Ureter (tissue), 1 donor: ENCODE measurements around the gene SSX2. TPM values are rescaled to one million over a fixed set of nuclear protein-coding genes. Genes with fewer than 3 reads are reported as not detected.
"Not testable (repeated sequence)": the region's sequence is repeated elsewhere in the genome, so short reads cannot be mapped to it uniquely, and the experiment has no call there.

Experiments used
- DNase-seq: peaks from one replicate; pipeline ENCODE4 v3.0.0-alpha.2; 2020; ENCODE audit warnings: low spot score
- total RNA-seq: library from RNA; stranded (reverse); gene quantifications from one replicate; pipeline ENCODE4 v1.2.4, GENCODE V29; 2023
- donor health status: DM: yes; HTN: yes; CAD: no.

The SSX2 gene, protein sequence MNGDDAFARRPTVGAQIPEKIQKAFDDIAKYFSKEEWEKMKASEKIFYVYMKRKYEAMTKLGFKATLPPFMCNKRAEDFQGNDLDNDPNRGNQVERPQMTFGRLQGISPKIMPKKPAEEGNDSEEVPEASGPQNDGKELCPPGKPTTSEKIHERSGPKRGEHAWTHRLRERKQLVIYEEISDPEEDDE
- total RNA-seq, result not detected

- not testable (repeated sequence) for DNase-seq
These were observed at the start of gene SSX2 for GRCh38 chrX:52707078-52707477. Gene SSX2 (minus strand): TSS chrX:52707178. CDS start chrX:52705749, 1,429 bp downstream.

- not testable (repeated sequence) for DNase-seq
These were observed 44.0 kb upstream of the SSX2 start, which contains the start of gene SSX2B for GRCh38 chrX:52750952-52751351. Gene SSX2B (plus strand): TSS chrX:52751252. CDS start chrX:52752681, 1,429 bp downstream.

DNA sequence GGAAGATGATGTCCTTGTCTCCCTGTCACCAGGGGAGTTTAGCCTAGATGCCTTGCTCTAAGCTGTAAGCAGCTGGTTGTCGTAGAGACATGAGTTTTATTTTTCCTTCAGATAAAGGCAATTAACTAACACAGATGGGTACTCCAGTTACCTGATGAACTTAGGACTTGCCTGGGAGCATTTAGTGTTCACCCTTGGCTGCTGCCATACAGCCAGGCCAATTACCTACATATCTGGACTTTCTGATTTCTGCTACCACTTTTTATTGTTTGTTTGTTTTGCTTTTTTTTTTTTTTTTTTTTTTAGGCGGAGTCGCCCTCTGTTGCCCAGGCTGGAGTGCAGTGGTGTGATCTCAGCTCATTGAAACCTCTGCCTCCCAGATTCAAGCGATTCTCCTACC lies 14.9 kb downstream of the SSX2 start:
- DNase-seq, result not testable (repeated sequence)

DNA sequence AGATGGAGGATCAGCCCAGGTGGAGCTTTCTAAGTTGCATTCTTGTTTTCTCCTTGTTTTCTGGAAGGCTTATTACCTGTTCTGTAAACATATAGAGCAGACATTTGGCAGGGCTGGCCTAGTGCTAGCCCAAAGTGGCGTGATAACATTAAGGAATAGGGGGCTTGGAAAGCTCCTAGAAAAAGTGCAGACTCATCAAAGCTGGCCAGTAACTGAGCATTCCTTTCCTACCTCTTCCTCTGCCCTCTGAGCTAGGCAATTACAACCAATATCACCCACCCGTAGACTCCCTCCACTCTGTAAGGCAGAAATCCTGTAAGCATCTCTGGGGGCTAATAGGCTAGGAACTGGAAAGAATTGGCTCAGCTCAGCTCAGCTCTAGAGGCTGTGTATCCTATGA lies 44.8 kb downstream of the SSX2 start:
- DNase-seq, result not testable (repeated sequence)

GRCh38 chrX:52655475-52655874 lies 51.5 kb downstream of the SSX2 start:
- DNase-seq, result not testable (repeated sequence)

DNA sequence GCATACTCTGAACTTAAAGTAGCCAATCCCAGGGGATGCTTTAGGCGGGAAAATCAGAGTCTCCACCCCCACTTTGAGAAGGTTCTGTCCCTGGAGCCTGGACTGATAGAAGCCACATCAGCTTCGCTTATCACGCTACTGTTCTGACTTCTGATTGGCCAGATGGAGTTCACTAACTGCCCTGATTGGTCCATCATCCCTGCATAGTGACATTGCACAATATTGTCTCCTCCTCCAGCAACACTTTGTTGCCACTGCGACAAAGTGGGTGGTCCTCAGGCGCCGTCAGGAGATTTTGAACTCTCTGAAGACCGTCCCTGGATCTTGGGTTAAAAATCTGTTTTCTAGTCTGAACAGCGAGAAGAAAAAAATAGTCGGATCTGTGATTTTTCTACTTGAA lies 52.2 kb downstream of the SSX2 start, which contains the start of gene SSX7:
TSS of gene SSX7 (minus strand) at position 101 of the 400 bp plus-strand sequence. CDS start 1,428 bp downstream, outside the sequence.
- not testable (repeated sequence) for DNase-seq

GRCh38 chrX:52650676-52651075 lies 56.3 kb downstream of the SSX2 start:
- DNase-seq, result not testable (repeated sequence)

GRCh38 chrX:52648956-52649355 lies 58.0 kb downstream of the SSX2 start:
- DNase-seq, result not testable (repeated sequence)

Other genes with a start within 250 kb of the SSX2 start
- gene XAGE1A, start 211.4 kb downstream of the SSX2 start, total RNA-seq, result not detected
- not detected for gene XAGE1B, start 190.1 kb downstream of the SSX2 start, total RNA-seq
- gene SSX7, start 52.3 kb downstream of the SSX2 start, total RNA-seq, result not detected
- gene SSX2B, start 44.1 kb upstream of the SSX2 start, total RNA-seq, result not detected
- gene SPANXN5, start 90.2 kb upstream of the SSX2 start, total RNA-seq, result not detected
- not detected for gene XAGE5, start 104.1 kb upstream of the SSX2 start, total RNA-seq
- not detected for gene XAGE3, start 160.9 kb upstream of the SSX2 start, total RNA-seq
- 34.3 TPM for gene FAM156B, start 190.2 kb upstream of the SSX2 start, total RNA-seq